NCI-H2171 treated with DMSO at 0.1 percent for 48 hours (cell line): ENCODE data around the gene SLC38A9.

Experiments
- DNase-seq: peaks from one replicate; lab custom pipeline; 2025; lab: John Stamatoyannopoulos, UW

SLC38A9 gene

DNA sequence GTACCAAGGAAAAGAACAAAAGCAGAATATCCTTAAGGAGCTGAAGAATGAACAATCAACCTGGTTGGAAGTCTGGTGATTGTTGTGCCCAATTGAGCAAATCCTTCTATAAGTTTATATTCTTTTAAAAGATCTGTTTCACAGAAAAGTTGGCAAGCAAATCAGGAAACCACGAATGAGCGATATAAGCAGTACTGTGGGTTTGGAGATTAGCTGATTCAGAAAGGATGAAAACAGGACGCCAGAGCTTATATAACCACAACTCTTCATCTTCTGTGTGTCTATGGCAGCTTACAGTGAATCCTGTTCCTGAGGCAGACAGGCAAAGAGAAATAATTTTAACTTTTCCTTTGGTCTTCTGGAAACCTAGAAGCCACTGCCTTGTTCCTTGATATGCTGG lies 61.7 kb downstream of the SLC38A9 start:
- DNase-seq: no peak

DNA sequence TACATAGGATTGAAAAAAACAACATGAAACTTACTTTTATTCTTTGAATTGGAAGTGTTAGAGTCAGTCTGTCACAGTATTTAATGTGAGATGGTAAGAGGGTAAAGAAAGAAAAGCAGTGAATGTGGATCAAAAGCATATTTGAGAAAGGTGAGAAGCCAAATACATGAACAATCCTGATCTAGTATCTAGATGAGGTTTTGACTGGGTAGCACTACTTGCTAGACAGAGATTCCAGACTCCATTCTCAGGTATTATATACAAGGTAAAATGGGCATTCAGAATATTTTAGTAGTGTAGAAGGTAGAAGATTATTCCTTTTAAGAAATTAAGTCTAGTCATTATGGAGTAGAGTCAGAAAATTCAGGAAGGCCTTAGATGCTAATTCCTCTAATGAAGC lies 62.2 kb downstream of the SLC38A9 start:
- DNase-seq: no peak

DNA sequence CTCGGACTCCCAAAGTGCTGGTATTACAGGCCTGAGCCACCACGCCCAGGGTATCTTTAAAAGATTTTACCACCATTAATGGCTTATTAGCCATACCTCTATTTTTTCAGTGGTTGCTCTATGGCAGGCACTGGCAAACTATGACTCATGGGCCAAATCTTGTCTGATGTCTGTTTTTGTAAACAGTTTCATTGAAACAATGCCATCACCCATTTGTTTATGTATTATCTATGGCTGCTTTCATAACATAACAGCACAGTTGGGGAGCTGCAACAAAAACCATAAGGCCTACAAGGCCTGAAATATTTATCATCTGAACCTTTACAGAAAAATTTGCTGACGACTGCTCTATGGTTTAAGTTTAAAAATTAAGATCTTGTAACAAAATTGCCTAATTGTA lies 66.8 kb downstream of the SLC38A9 start:
- DNase-seq: no peak

DNA sequence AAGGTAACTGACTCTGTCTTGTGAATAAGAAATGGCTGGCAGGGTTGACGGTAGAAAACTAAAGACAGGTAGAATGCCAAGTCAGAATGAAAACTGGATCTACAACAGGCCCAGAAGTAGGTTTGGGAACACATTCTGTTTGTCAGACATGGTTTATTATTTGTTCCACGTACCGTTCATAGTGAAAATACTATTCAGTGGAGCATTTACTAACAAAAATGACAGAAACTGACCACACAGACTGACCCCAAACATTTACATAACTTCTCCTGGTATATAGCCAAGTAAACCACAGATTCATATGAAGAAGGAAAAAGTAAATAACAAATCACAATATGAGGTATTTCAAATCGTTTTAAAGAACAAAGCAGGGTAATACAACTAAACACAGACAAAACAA lies 73.7 kb downstream of the SLC38A9 start:
- no peak for DNase-seq

DNA sequence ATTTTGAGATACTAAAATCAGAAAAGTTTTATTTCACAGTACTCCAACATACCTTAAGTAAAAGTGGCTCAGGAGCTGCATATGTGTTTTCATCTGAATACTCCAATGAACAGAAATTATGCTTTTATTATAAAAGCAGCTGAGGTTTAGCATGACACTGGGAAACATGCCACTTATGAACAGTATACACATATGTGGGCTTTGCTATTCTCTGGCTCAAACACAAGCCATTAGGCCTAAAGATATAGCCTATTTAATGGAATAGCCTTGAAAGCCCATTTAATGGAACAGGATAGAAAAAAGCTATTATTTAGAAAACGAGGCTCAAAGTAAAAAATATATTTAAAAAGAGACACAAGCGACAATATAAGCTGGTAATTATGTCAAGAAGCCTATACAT lies 74.1 kb downstream of the SLC38A9 start:
- no peak for DNase-seq

DNA sequence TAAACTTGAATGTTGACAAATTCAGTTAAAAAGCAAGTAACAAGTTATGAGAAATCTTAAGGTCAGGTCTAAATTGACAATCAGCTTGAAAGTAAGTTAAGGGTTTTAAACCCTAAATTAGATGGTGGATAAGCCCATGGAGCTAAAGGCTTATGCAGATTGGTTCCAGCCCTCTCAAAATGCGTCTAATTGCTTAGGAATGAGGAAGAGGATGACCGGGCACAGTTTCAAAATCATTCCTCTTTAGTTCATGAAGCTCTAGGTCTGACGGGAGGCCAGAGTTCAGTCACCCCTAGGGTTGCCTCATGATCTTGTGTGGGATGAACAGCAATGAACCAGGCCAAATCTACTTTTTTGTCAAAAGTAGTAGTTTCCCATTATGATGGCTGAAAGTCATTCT lies 75.4 kb downstream of the SLC38A9 start:
- no peak for DNase-seq

DNA sequence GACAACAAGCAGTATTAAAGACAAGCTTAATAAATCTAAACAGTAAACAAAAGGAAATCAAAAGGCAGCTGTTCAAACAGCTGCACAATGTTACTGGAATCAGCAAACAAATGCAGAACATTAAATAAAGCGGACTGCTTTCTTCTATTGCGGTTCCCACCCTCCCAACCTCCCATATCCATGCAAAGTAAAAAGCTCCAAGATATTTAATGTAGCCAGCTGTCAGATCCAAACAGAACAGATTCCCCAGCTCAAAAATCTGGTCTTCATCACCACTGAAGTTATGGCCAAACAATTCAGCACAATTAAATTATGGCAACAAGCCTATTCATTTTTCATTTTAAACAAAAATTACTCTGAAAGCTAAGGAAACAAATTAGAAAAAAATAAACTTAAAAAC lies 75.9 kb downstream of the SLC38A9 start:
- peak; percentile 36 for DNase-seq

DNA sequence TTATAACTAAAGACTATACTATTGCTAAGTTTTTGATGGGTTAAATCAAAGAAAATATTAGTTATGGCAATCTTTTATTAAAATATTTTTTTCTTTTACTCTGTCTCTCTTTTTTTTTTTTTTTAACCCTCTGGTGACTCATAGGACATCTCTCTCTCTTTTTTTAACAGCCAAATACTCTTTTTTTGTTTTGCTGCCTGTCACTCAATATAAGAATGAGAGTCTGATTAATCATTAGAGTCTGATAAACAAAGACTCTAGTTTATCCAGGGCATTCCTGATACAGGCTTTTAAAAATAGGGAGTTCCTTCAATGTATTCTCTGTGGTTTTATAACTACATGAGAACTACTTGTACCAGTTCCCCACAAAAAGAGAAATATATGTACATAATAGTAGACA lies 77.3 kb downstream of the SLC38A9 start:
- DNase-seq: no peak

DNA sequence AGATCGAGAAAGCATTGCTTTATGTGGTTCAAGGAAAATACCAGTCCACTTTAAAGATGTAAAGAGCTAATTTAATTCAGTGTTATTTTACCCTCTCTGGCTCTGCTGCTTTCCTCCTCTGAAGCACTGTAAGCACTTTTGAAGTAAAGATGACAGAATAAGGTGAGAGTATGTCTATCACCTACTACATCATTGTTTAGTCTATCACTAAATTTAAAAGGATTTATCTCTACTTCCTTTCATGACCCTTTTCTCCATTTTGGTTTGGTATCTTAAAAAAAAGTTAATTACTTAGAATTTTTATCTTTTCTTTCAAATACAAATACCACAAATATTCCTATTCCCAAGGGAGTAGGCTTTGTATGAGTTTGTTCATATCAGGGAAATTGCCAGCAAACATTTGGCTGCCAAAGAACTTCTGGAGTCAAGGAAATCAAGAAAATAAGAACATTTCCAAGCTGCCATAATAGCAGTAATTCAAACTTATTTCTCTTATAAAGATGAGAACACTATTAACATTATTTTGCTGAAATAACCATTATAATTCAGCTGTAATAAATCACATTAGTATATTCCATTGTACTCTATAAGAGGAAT lies 77.8 kb downstream of the SLC38A9 start:
- DNase-seq: no peak

DNA sequence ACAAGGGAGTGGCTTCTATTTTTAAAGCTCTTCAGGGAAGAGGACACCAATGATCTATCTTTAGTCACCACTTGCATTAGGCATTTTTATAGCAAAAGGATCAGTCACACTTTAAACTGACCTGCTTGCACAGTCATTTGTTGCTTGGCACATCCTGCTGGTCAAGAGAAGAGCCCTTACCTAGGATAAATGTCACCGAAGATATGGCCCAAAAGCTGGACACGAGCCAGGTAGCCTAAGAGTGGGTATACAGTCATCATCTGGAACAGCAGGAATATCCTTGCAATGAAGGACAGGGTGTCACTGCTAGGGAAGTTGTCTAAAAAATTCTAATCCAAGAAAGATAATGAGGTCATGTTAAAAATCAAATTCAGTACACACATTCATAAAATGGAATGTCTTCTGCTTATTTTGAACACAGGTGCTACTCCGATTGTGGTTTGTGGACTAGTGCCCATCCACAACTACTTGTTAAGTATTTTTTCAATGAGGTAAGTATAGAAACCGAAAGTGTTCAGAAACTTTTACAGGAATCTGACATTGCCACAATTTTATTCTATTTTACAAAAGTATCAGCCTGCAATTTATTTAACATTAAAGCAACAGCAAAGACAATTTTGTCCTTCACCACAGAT lies 78.4 kb downstream of the SLC38A9 start:
- DNase-seq: no peak

DNA sequence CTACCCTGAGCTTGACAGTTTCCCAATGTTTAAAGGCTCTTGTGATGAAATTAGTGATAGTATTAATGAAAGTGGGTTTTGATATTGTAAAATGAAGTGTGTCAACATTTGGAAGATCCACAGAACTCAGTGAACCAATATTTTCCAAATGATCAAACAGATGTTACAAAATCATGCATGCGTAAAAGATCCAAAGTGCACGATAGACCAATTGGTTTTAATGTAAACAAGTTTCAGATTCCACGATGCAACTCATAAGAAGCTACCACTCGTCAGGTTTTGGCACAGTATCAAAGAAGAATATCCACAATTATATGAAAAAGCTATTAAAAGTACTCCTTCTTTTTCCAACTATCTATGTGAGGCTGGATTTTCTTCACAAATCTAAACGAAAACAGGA lies 82.3 kb downstream of the SLC38A9 start:
- peak; percentile 91 for DNase-seq

DNA sequence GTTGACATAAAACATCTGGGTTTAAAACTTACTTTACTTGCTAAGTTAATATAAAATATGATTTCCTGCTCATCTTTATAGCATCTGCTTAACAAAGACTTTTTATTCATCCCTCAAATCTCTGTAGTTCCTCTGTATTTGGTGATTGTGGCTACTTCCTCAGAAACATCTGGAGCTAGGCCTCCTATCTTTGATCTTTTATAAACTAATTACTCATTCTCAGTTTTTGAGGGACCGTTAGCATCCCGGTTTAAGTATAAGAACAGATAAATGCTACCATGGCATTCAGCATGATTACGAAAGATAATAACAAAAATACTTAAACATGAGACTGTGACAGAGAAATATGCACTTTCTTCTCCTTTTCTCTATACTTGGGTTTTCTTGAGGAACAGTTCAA lies 85.3 kb downstream of the SLC38A9 start:
- no peak for DNase-seq

DNA sequence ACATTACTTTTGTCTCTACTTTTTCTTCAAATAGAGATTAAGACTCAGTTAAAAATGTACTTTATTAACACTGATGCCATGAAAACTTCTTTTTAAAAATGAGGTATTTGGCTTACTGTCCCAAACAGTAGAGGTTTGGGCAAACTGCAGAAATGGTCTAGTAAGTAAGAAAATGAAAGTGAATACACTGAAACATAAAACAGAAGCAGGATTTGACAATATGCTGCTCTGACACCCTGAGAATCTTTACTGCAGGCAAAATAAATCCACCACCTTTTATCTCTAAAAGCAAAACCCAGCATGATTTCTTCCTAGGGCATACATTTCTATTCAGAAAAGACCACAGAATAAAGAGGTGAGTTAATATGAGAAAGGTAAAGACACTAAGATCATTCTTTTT lies 86.2 kb downstream of the SLC38A9 start:
- no peak for DNase-seq

DNA sequence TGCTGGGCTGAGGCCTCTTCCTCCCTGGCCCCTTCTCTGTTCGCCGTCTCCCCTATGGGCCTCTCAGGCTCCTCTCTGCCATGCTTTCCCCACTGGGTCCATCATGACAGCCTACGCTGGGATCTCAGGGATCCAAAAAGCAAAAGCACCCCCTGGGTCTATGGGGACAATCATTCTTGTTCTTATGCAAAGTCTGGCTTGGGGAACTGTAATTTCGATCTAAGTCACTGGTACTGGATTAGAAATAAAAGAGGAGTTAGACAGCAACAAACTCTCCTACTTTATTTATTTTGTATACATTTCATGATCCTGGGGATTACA lies 86.6 kb downstream of the SLC38A9 start:
- DNase-seq: no peak

DNA sequence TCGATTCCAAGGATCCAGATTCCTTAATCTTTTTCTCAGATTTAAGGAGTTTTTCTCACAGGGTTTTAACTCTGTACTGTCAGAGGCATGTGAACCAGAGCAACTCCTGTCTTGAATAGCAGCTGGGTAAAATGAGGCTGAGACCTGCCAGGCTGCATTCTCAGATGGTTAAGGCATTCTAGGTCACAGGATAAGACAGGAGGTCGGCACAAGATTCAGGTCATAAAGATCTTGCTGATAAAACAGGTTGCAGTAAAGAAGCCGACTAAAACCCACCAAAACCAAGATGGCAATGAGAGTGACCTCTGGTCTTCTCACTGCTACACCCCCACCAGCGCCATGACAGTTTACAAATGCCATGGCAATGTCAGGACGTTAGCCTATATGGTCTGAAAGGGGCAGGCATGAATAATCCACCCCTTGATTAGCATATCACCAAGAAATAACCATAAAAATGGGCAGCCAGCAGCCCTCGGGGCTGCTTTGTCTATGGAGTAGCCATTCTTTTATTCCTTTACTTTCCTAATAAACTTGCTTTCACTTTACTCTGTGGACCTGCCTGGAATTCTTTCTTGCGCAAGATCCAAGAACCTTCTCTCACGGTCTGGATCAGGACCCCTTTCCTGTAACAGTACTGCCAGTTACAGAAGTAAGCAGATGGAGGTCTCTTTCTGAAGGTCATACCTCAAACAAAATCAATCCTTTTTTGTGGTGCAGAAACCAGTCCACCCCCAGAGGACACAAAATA lies 87.1 kb downstream of the SLC38A9 start:
- no peak for DNase-seq

DNA sequence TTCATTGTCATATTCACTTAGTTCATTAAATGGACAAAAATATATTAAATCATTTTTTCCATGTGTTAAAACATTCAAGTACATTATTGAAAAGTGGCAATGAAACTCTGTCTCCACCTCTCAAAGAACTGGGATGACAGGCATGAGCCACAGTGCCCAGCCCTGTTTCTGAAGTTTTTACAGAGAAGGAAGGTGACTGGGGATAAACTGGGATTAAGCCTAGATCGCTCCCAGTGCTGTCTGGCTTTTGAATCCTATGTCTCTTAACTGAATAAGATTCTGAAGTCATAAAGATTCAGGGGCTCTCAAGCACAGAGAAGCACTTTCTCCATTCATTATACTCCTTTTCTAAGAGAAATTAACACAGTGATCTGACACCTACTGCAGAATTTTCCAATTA lies 88.3 kb downstream of the SLC38A9 start:
- DNase-seq: no peak

DNA sequence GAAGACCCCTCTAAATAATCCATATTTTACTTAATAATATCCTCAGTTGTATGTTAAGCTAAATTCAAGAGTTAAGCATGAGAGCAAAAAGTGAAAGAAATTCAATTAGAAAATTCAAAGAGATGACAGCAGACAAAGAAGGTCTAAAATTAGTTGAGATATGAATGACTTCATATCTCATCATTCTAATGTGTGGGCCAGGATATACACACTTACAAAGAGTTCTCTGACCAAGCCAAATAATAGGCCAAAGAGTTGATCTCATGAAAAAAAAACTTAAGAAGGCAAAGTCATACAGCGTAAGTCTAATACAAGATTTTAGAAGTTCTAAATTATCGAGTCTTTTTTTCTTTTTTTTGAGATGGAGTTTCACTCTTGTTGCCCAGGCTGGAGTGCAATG lies 89.7 kb downstream of the SLC38A9 start:
- DNase-seq: no peak

DNA sequence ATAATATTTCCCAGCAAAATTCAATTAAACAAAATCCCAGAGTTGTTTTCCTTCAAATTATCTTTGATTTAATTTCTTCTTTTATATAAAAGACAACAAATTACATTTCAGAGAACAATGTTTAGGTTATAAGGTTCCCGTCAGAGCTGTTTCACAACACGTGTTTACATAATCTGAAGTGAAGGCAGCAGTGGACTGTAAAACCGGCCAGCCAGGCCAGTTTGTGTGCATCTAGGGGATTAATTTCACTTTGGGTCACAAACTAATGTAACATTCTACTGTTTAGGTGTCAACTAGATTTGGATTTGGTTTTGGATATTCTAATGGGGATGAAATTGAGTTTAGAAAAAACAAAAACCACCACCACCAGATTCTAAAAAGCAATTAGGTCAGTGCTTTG lies 90.9 kb downstream of the SLC38A9 start:
- no peak for DNase-seq

DNA sequence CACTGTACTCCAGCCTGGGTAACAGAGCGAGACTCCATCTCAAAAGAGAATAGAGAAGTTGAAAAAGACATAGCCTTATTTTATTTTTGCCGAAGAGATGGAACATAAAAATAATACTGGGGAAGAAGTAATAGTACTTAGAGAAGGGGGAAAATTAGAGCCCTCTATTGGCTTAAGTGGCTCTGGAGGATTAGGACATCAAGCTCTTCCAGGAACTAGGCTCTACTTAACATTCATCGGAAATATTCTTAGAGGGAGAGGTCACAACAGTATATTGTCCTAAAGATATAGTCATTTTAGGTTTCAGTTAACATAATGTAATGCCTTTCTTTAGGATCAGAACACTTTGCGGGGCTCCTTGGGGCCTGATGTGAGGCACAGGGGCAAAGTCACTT lies 91.4 kb downstream of the SLC38A9 start:
- DNase-seq: no peak

DNA sequence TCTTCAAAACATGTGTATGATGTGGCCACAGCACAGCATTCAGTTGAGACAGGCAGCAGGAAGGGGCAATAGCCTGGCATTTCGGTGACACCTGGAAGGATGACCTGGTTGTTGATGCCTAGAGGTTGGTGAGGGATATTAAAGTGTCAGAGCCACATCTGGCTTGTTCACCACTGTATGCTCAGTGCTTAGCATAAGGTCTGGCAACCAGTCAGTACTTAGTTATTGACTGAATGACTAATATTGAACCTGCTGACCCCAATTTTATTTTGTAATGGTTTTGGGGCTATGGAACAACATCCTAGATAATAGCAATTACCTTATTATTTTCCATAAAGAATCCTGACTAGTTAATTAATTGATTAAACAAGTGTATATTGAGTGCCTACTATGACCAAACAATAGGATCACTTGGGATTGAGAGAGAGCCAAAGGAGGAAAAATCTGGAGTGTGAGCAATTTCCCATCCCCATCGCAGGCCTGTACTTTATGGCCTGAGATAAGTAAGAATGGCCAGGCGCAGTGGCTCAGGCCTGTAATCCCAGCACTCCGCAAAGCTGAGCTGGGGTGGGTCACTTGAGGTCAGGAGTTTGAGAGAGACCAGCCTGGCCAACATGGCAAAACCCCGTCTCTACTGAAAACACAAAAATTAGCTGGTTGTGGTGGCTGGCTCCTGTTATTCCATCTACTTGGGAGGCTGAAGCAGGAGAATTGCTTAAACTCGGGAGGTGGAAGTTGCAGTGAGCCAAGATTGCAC lies 91.9 kb downstream of the SLC38A9 start:
- DNase-seq: no peak

DNA sequence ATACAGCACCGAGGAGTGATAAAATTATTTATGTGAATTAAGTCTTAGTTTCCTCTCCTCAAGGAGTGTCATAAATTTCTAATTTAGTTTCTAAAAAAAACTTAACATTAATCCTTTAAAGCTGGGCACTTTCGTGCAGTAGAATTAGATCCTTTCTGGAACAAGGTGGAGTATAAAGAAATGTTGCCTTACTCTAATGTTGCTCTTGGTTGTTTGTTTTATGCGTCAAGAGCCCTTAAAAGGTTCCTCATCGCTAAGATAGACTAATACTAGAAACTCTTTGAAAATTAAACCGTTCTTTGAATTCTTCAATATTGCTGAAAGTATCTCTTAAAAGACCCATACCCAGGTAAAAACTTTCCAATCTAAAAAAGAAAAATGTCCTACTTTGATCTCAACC lies 93.8 kb downstream of the SLC38A9 start:
- no peak for DNase-seq

DNA sequence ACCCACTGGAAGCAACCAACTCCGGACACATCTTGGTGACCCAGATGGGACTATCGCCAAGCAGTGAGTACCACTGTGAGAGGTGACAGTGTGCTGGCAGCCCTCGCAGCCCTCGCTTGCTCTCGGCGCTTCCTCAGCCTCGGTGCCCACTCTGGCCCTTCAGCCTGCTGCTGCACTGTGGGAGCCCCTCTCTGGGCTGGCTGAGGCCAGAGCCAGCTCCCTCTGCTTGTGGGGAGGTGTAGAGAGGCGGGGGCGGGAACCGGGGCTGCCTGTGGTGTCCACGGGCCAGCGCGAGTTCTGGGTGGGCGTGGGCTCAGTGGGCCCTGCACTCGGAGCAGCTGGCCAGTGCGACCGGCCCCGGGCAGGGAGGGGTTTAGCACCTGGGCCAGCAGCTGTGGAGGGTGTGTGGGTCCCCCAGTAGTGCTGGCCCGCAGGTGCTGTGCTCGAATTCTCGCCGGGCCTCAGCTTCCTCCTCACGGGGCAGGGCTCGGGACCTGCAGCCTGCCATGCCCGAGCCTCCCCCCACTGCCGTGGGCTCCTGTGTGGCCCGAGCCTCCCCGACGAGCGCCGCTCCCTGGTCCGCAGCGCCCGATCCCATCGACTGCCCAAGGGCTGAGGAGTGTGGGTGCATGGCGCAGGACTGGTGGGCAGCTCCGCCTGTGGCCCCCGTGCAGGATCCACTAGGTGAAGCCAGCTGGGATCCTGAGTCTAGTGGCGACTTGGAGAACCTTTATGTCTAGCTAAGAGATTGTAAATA lies 98.8 kb downstream of the SLC38A9 start:
- DNase-seq: no peak
